T follicular helper cell (primary cell): Measurements from ENCODE around the gene CPD.

Experiments
- DNase-seq: peaks from one replicate; pipeline ENCODE4 v3.0.0-alpha.2; 2020; ENCODE audit warnings: low read depth

Gene CPD

DNA sequence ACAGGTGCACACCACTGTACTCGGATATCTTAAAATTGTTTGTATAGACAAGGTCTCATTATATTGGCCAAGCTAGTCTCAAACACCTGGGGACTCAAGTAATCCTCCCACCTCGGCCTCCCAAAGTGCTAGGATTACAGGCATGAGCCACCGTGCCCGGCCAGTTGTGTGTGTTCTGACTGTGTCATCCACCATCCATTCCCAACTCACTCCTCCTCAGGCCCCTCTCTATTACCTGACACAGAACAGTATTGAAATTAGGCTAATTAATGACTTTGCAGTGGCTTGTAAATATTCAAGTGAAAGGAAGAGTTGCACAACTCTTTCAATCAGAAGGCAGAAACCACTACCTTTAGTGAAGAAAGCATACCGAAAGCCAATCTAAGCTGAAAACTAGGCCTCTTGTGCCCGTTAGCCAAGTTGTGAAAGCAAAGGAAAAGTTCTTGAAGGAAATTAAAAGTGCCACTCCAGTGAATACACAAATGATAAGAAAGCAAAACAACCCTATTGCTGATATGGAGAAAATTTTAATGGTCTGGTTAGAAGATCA lies 127.2 kb downstream of the CPD start:
- no peak for DNase-seq

DNA sequence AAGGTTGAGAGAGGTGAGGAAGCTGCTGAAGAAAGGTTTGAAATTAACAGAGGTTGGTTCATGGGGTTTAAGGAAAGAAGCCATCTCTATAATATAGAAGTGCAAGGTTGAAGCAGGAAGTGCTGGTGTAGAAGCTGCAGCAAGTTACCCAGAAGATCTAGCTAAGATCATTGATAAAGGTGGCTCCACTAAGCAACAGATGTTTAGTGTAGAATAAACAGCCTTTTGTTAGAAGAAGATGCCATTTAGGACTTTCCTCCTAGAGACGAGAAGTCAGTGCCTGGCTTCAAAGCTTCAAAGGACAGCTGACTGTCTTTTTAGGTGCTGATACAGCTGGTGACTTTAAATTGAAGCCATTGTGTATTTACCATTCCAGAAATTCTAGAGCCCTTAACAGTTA lies 127.8 kb downstream of the CPD start:
- DNase-seq: no peak

DNA sequence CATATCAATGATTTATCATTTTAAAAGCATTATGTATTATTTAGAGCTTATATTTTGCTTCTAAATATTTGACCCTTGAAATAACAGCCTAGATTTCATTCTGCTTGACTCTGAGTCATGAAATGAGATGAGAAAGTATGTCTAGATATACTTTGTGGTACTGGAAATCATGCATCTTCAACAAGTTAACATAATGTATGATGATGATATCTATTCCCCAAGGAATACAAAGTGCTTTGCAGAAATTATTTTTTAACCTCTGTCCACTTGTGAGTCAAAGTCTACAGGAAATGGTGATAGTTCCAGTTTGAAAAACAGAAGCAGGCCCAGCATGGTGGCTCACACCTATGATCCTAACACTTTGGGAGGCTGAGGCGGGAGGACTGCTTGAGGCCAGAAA lies 134.6 kb downstream of the CPD start:
- no peak for DNase-seq

GRCh38 chr17:30514895-30515596 lies 136.3 kb downstream of the CPD start:
- DNase-seq: no peak

DNA sequence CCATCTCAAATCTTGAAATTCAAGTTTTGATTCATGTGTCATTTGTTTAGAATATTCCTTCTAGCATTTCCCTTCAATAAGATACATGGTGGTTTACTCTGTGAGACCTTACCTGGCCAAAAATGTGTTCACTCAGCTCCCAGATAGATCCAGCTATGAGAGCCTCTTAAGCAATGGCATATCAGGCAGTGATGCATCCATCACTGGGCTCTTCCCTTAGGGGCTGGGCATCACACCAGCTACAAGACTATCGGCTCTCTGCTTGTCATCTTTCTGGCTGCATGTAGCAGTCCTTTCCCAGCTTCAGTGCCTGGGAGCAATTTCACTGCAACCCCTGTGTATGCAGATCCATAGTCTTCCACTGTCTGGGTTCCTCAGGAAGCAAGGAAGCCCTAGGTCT lies 139.1 kb downstream of the CPD start:
- DNase-seq: no peak

GRCh38 chr17:30519166-30519565 lies 140.4 kb downstream of the CPD start:
- no peak for DNase-seq
